ENCODE measurements around the gene CNN3.

- TF ChIP-seq POLR2A (IDR thresholded peaks at IDR 0.05) (no peak), CTCF (IDR thresholded peaks at IDR 0.05) (no peak), EP300 (IDR thresholded peaks at IDR 0.05) (no peak)
Observed at GRCh38 chr1:94907136-94907535, 19.8 kb downstream of the CNN3 start.

All from tibial nerve (tissue), 4 donors.